Left lung (tissue), 10 donors: ENCODE results near the gene KRTAP2-2. TPM values are rescaled to one million over a fixed set of nuclear protein-coding genes. Genes with fewer than 3 reads are reported as not detected.
"Not testable (repeated sequence)": the region's sequence is repeated elsewhere in the genome, so short reads cannot be mapped to it uniquely, and the experiment has no call there.

ENCODE experiments used
- ATAC-seq: fragments of 200-7000 bp; cut with Tn5 transposase; one replicate; pipeline ENCODE4 v1.9.1; 2020; ENCODE audit warnings: moderate library complexity
- DNase-seq, 4 donors: peaks; one replicate each; pipeline ENCODE4 v3.0.0-alpha.2; 2013 to 2020
- H3K27ac ChIP-seq, 2 donors: fragments of 200-600 bp; sonication (generic) in 1 of 2; one replicate each; pipeline versions ENCODE4 v1.5.0 to v1.8.0; 2020 to 2021
- H3K27me3 ChIP-seq, 2 donors: fragments of 200-600 bp; sonication (generic) in 1 of 2; one replicate each; pipeline versions ENCODE4 v1.5.0 to v1.8.0; 2020 to 2021
- H3K36me3 ChIP-seq, 2 donors: fragments of 200-600 bp; sonication (generic) in 1 of 2; one replicate each; pipeline versions ENCODE4 v1.5.0 to v1.8.0; 2020 to 2021
- H3K4me1 ChIP-seq, 2 donors: fragments of 200-600 bp; one replicate each; pipeline ENCODE4 v1.8.0; 2021
- H3K4me3 ChIP-seq, 2 donors: fragments of 200-600 bp; sonication (generic) in 1 of 2; one replicate each; pipeline versions ENCODE4 v1.5.0 to v1.8.0; 2020 to 2021; ENCODE audit warnings: mild to moderate bottlenecking in 1 of 2
- H3K9me3 ChIP-seq, 2 donors: fragments of 200-600 bp; sonication (generic) in 1 of 2; one replicate each; pipeline versions ENCODE4 v1.5.0 to v1.8.0; 2020 to 2021
- CTCF ChIP-seq, 2 donors: fragments of 200-600 bp; sonication (generic) in 1 of 2; IDR thresholded peaks; one replicate each; pipeline versions ENCODE4 v1.5.0 to v1.8.0; 2021; ENCODE audit warnings: antibody characterized with exemption in 2 of 2
- intact Hi-C, 2 donors: fragments of 100-400 bp; cut with DNase I; formaldehyde crosslinking; loops; one replicate each; pipeline versions ENCODE4 v1.11.2 to v1.14.2; 2022
- polyA plus RNA-seq, 6 donors: library from polyadenylated mRNA; unstranded; fragments of 120-200 nt; gene quantifications; one replicate each; pipeline ENCODE4 v1.2.1, GENCODE V29; 2013; ENCODE audit not compliant: insufficient read length in 6 of 6
- total RNA-seq, 2 donors: library from RNA; stranded (reverse); fragmentation: NEBNext Ultra II Directional; extraction: Animal tissue kit (Norgen Biotek cat#: 25700); gene quantifications; one replicate each; pipeline ENCODE4 v1.2.1, GENCODE V29; 2021
- donor health status: DM: no; HTN: yes; CAD: no.
- donor health status: DM: no; HTN: no; CAD: no.

Gene KRTAP2-2
- total and polyA plus RNA-seq, 8 donors, result not detected

GRCh38 chr17:41065829-41066624, 11.0 kb upstream of the KRTAP2-2 start, which contains the start of gene KRTAP2-4:
TSS of gene KRTAP2-4 (minus strand) at chr17:41065879. CDS start at chr17:41065845, 34 bp downstream.
- no peak within 1 kb of the TSS for H3K27ac ChIP-seq
- no peaks in the 10 kb centered on the region for H3K36me3 ChIP-seq
- no peaks in the 10 kb centered on the region for H3K4me1 ChIP-seq
- intact Hi-C loops, result no loop called here
- no peak for DNase-seq
- H3K27me3 ChIP-seq, result no peaks in the 10 kb centered on the region
- no peak for TF ChIP-seq CTCF (IDR thresholded peaks at IDR 0.05)
- no peaks in the 10 kb centered on the region for H3K9me3 ChIP-seq
- no peak within 1 kb of the TSS for H3K4me3 ChIP-seq
- no peak for ATAC-seq

- H3K27me3 ChIP-seq, H3K36me3 ChIP-seq, H3K4me1 ChIP-seq, H3K27ac ChIP-seq, ATAC-seq, intact Hi-C loops, H3K4me3 ChIP-seq, H3K9me3 ChIP-seq, DNase-seq: not testable (repeated sequence)
Observed at GRCh38 chr17:41065016-41065689, 10.1 kb upstream of the KRTAP2-2 start.

- ATAC-seq, result no peak
- H3K27me3 ChIP-seq, result peaks cover 0 to 11% of the 10 kb centered on the region in 2 donors
- H3K4me1 ChIP-seq, result no peaks in the 10 kb centered on the region
- no peaks in the 10 kb centered on the region for H3K9me3 ChIP-seq
- H3K36me3 ChIP-seq, result no peaks in the 10 kb centered on the region
- intact Hi-C loops, result no loop called here
- no peak overlapping the region for H3K4me3 ChIP-seq
- no peak overlapping the region for H3K27ac ChIP-seq
- TF ChIP-seq CTCF (IDR thresholded peaks at IDR 0.05), result no peak
- no peak for DNase-seq
Observed at GRCh38 chr17:41064301-41064700, 9.3 kb upstream of the KRTAP2-2 start.

DNA sequence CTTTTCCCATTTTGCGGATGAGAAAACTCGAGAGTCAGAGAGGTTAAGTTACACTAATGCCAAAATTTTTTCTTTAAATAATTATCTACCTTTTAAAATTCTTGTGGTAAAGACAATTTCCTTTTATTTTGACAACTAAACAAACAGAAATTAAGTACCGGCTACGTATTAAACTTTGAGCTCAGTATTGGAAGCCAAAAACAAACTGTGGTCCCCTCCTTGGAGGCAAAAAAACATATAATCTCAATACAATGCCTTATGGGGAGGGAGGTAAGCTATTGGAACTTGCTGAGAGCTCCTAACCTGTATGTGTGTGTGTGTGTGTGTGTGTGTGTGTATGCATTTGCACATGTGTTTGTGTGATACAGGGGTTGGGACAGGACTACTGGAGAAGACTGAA, 8.4 kb upstream of the KRTAP2-2 start:
- Histone ChIP-seq H3K4me3 (no peak overlapping the region), H3K27ac (no peak overlapping the region), H3K4me1 (no peaks in the 10 kb centered on the region), H3K9me3 (no peaks in the 10 kb centered on the region), H3K36me3 (no peaks in the 10 kb centered on the region), H3K27me3 (peaks cover 0 to 20% of the 10 kb centered on the region in 2 donors)
- no peak for TF ChIP-seq CTCF (IDR thresholded peaks at IDR 0.05)
- DNase-seq, result no peak
- intact Hi-C loops, result no loop called here
- ATAC-seq, result no peak

GRCh38 chr17:41061964-41062363, 6.9 kb upstream of the KRTAP2-2 start:
- Histone ChIP-seq H3K4me1 (no peaks in the 10 kb centered on the region), H3K36me3 (no peaks in the 10 kb centered on the region), H3K9me3 (no peaks in the 10 kb centered on the region), H3K4me3 (no peak overlapping the region), H3K27ac (no peak overlapping the region), H3K27me3 (peaks cover 0 to 30% of the 10 kb centered on the region in 2 donors)
- no peak for DNase-seq
- TF ChIP-seq CTCF (IDR thresholded peaks at IDR 0.05), result no peak
- intact Hi-C loops, result no loop called here
- no peak for ATAC-seq
